ENCODE results near the gene GRM5.

Gene GRM5

DNA sequence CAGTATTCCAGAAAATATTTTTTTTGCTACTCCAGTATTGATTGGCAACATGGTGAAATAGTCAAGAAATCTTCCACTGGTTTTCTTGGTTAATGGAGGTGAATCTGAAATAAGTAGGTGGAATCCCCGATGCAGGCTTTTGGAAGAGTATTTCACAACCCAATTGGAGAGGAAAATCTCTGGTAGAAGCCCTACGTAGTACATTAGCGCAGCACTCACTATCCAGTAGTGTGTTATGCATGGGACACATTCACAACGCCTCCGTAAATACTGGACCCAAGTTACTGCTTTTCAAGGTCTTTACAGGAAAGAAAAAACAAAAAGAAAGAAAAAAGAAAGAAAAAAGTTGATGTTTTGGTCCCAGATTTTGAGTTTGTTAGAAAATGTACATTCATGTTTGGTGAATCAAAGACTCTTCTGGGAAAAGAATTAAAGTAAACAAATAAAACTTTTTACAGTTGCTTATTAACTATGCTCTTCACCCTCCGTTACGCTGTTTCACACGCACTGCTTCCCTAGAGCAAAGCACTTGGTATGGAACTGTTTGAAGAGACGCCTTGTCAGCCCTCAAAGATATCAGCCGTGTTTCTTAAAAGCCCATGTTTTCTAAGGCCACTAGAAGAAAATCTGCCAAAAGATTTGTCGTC, 557.9 kb downstream of the GRM5 start:
- intact Hi-C loops (cut with micrococcal nuclease) = no loop called here
- Mint-ChIP-seq H3K9me3 (no peaks in the 10 kb centered on the region), H3K4me1 (ENCODE audit: low read depth) (peaks cover 26% of the 10 kb centered on the region), H3K27me3 (peaks cover 57% of the 10 kb centered on the region), H3K4me3 (peak overlapping the region; percentile 73), H3K36me3 (ENCODE audit: low read depth) (no peaks in the 10 kb centered on the region), H3K27ac (peak overlapping the region; percentile 60)

DNA sequence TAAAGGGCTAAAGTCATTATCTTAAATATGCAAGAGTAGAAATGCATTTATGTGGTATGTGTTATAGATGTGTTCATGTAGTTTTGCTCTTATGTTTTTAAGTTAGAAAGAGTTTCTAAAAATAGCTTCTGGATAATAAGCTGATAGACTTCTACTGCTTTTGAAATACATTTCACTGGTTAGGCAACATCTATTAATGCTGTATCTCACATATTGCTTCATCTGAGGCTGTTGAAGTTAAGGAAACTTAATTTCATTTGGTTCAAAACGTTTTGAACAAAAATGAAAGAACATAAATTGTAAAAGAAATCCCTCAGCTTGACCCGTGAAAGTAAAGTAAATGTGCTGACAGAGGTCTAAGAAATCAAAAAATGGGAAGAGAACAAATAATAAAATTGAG, 564.2 kb downstream of the GRM5 start:
- Mint-ChIP-seq H3K4me1 (ENCODE audit: low read depth) (peaks cover 11% of the 10 kb centered on the region), H3K36me3 (ENCODE audit: low read depth) (no peaks in the 10 kb centered on the region), H3K9me3 (no peaks in the 10 kb centered on the region), H3K27ac (no peak overlapping the region), H3K4me3 (no peak overlapping the region), H3K27me3 (peaks cover 14% of the 10 kb centered on the region)
- intact Hi-C loops (cut with micrococcal nuclease) = no loop called here

DNA sequence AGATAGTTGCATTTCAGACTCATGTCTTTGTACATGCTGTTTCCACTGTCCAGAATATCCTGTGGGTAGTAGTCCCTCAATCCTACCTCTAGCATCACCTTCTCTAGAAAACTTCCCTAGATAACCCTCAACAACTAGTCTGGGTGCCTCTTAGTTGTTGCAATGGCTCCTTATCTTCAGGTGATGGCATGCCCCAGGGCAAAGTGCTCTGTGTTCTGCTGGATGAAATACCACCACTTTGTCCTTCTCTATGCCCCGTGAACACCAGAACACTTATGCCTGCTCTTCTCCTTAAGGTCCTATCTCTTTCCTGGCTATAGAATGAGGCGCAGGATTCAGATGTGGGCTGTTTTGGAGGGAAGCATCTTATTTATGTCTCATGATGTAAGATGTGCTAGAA, 569.9 kb downstream of the GRM5 start:
- Mint-ChIP-seq H3K36me3 (ENCODE audit: low read depth) (no peaks in the 10 kb centered on the region), H3K9me3 (peaks cover 6% of the 10 kb centered on the region), H3K27me3 (peaks cover under 1% of the 10 kb centered on the region), H3K4me3 (no peak overlapping the region), H3K4me1 (ENCODE audit: low read depth) (peaks cover 15% of the 10 kb centered on the region), H3K27ac (no peak overlapping the region)
- intact Hi-C loops (cut with micrococcal nuclease) = no loop called here

DNA sequence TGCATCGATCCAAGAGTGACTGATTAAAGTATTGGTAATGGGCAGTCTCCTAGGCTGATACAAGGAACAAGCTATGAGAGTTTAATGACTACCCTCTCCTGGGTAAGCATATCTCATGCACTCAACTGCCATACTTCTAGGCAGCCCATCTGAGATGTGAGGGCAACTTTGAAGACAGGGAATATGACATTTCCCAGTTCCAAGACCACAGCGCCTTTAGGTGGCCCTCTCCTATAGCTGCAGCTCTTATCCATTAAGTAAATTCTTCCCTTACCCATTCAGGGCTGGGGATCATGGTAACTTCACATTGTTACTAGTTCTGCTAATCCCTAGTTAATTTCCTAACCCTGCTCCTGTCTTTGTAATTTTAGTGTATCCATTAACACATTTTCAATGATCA, 570.9 kb downstream of the GRM5 start:
- peaks cover 13% of the 10 kb centered on the region for H3K4me1 Mint-ChIP-seq (ENCODE audit: low read depth)
- H3K9me3 Mint-ChIP-seq = peaks cover 15% of the 10 kb centered on the region
- no peaks in the 10 kb centered on the region for H3K36me3 Mint-ChIP-seq (ENCODE audit: low read depth)
- peaks cover 3% of the 10 kb centered on the region for H3K27me3 Mint-ChIP-seq
- intact Hi-C loops (cut with micrococcal nuclease) = no loop called here
- H3K4me3 Mint-ChIP-seq = no peak overlapping the region
- peak overlapping the region; percentile 7 for H3K27ac Mint-ChIP-seq

DNA sequence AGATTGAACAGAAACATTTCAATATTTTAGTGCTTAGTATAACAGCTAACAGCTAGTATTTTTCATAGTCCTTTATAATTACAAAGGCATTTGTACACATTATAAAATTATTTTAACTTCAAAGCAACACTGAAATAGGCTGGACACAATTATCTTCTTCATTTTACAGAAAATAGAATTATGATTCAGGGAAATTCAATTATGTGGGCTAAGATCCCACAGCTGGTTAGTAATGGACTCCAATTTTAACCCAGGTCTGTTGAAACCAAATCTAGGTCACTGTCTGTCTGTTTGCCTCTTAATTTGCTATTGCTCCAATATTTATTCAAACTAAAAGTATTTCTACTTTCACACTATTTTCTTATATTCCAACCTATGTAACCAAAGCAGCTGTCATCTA, 574.1 kb downstream of the GRM5 start:
- intact Hi-C loops (cut with micrococcal nuclease) = no loop called here
- peaks cover 13% of the 10 kb centered on the region for H3K4me1 Mint-ChIP-seq (ENCODE audit: low read depth)
- H3K4me3 Mint-ChIP-seq = no peak overlapping the region
- no peak overlapping the region for H3K27ac Mint-ChIP-seq
- H3K36me3 Mint-ChIP-seq (ENCODE audit: low read depth) = no peaks in the 10 kb centered on the region
- peaks cover 3% of the 10 kb centered on the region for H3K27me3 Mint-ChIP-seq
- peaks cover 15% of the 10 kb centered on the region for H3K9me3 Mint-ChIP-seq

DNA sequence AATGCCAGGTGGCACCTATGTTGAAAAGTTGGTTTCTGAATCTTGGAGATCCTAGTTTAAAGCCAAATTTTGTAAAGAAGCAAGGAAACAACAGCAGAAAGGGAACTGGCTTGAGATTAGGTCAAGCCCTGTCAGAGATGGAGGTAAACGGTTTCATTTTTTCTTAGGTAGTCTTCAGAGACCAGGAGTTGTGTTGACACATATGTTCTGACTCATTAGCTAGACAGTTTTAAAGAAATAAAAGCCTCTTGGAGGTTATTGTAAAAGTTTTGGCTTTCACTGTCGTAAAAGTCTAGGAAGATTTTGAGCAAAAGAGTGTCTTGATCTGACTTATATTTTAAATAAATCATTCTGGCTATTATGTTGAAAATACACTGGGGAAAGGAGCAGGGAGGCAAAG, 576.8 kb downstream of the GRM5 start:
- Mint-ChIP-seq H3K36me3 (ENCODE audit: low read depth) (no peaks in the 10 kb centered on the region), H3K4me1 (ENCODE audit: low read depth) (peaks cover 19% of the 10 kb centered on the region), H3K27ac (no peak overlapping the region), H3K4me3 (no peak overlapping the region), H3K27me3 (peaks cover 7% of the 10 kb centered on the region), H3K9me3 (peaks cover 15% of the 10 kb centered on the region)
- intact Hi-C loops (cut with micrococcal nuclease) = loop anchor here (10.0 kb wide), 1 partner anchor 56 kb away; no protein-coding TSS in a partner anchor

DNA sequence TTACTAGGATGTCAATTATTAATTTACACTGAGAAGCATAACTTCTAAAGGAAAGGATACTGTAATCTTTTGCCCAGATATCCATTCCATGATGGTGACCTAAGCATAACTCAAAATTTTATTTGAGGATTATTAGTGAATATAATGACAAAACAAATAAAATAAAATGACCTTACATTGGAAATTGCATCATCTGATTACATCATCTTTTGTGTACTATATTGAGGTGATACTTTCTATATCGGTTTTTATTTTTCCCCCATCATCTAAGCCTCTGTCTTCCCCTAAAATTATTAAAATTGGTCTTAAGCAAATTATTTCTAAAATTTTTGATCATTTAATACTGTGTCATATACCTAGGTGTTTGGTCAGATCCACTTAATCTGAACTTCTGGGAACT, 578.1 kb downstream of the GRM5 start:
- H3K27ac Mint-ChIP-seq = no peak overlapping the region
- peaks cover 19% of the 10 kb centered on the region for H3K4me1 Mint-ChIP-seq (ENCODE audit: low read depth)
- H3K27me3 Mint-ChIP-seq = peaks cover 7% of the 10 kb centered on the region
- no peak overlapping the region for H3K4me3 Mint-ChIP-seq
- peaks cover 15% of the 10 kb centered on the region for H3K9me3 Mint-ChIP-seq
- intact Hi-C loops (cut with micrococcal nuclease) = loop anchor here (10.0 kb wide), 1 partner anchor 57 kb away; no protein-coding TSS in a partner anchor
- no peaks in the 10 kb centered on the region for H3K36me3 Mint-ChIP-seq (ENCODE audit: low read depth)

DNA sequence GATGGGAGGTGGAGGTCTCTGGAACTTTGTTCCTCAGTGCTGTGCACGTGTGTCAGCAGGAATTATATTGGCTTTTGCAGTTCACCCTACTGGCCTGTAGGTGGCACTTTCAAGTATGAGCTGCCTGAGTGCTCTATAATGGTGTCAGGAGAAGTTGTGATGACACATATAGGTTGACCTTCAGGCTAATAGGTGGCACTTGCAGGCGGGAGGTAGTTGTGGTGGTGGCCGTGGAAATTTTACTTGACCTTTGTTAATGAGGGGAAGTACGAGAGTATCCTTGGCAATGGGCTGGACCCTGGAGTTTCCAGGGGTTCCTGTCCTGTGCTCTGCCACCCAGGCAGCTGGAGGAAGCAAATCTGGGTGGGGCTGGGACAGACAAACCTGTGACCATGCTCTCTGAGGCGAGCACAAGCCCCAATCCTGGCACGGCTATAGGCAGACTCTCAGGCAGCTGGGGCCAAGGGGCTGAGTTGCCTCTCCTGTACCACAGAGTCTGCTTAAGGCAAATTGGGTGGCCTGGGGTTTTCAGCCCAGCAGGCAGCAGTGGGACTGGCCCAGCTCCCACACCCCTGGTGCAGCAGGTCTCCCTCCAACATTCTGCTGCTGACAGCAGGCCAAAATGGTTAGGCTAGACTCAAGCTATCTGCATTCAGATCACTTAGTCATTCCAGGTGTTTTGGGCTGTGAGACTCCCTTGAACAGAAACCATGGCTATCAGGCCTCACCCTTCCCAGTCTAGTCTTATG, 580.7 kb downstream of the GRM5 start:
- no peaks in the 10 kb centered on the region for H3K36me3 Mint-ChIP-seq (ENCODE audit: low read depth)
- H3K4me3 Mint-ChIP-seq = no peak overlapping the region
- peak overlapping the region; percentile 42 for H3K27ac Mint-ChIP-seq
- peaks cover 4% of the 10 kb centered on the region for H3K27me3 Mint-ChIP-seq
- intact Hi-C loops (cut with micrococcal nuclease) = loop anchor here (10.0 kb wide), 1 partner anchor 60 kb away; no protein-coding TSS in a partner anchor
- peaks cover 25% of the 10 kb centered on the region for H3K4me1 Mint-ChIP-seq (ENCODE audit: low read depth)
- H3K9me3 Mint-ChIP-seq = peaks cover 2% of the 10 kb centered on the region

DNA sequence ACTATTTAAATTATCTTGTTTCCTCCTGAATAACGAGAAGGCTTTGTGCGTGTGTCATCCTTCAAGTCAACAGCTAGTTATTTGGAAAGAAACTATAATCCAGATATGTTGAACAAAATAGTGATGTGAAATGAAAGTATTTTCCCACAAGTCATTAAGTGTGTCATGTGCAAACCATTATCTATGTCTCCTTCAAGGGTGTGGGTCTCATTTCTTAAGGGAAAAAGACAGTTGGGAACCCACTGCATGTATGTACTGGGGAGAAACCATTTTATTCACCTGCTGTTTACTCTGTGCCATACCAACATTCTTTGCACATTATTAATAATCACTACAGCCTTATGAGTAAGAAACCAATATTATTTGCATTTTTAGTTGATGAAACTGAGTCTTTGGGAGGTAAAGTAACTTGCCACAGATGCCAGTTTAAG, 582.9 kb downstream of the GRM5 start:
- intact Hi-C loops (cut with micrococcal nuclease) = loop anchor here (10.0 kb wide), 1 partner anchor 62 kb away; no protein-coding TSS in a partner anchor
- no peaks in the 10 kb centered on the region for H3K36me3 Mint-ChIP-seq (ENCODE audit: low read depth)
- H3K9me3 Mint-ChIP-seq = no peaks in the 10 kb centered on the region
- no peak overlapping the region for H3K4me3 Mint-ChIP-seq
- H3K27ac Mint-ChIP-seq = no peak overlapping the region
- peaks cover 30% of the 10 kb centered on the region for H3K4me1 Mint-ChIP-seq (ENCODE audit: low read depth)
- H3K27me3 Mint-ChIP-seq = peaks cover 4% of the 10 kb centered on the region

DNA sequence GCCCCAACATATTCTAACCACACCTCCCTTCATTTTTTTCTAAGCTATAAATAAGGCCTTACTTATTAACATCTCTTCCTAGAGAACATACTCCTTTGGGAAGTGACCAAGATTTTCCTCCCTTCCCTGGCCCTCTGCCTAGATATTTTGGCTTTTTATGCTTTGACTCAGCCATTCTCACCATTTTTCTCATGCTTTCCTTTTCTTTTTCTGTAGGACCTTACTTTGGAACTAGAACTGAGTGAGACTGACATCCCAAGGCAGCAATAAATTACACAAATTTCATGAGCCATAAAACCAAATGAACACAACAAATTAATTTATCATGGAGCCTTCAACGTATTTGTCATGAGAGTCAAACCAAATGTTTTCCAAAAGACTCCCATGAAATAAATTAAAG, 585.6 kb downstream of the GRM5 start:
- H3K9me3 Mint-ChIP-seq = no peaks in the 10 kb centered on the region
- no peak overlapping the region for H3K4me3 Mint-ChIP-seq
- H3K36me3 Mint-ChIP-seq (ENCODE audit: low read depth) = no peaks in the 10 kb centered on the region
- H3K27ac Mint-ChIP-seq = no peak overlapping the region
- intact Hi-C loops (cut with micrococcal nuclease) = loop anchor here (10.0 kb wide), 1 partner anchor 65 kb away; no protein-coding TSS in a partner anchor
- H3K27me3 Mint-ChIP-seq = no peaks in the 10 kb centered on the region
- peaks cover 28% of the 10 kb centered on the region for H3K4me1 Mint-ChIP-seq (ENCODE audit: low read depth)

DNA sequence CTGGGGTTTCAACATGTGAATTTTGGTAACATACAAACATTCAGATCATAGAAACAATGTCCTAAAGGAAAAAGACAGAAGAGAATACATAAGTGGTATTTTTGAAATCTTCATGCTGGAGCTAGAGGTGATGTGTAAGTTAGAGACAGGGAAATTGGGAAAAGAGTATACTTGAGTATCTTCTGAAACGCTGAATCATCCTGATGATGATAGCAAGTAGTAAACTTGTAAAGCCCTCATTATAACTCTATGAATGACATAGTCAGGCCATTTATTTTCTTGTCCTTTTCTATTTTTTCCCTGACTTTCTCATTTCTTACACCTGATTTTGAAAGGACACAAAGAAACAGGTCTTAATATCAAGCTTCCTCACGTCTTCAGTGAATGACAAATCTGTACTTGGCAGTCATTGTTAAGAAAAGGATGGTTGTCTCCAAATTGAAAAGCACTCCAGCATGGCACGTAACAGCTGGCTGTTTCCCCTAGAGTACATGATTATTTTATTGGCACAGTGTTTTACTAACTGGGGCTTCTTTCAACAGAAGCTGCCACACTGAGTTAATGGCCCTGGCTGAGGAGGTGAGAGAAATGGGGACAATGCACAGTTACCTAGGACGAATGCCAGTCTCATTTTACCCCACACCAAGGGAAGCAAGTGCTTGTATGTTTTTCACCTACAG, 587.5 kb downstream of the GRM5 start:
- Mint-ChIP-seq H3K4me3 (no peak overlapping the region), H3K9me3 (no peaks in the 10 kb centered on the region), H3K36me3 (ENCODE audit: low read depth) (no peaks in the 10 kb centered on the region), H3K27ac (no peak overlapping the region), H3K27me3 (no peaks in the 10 kb centered on the region), H3K4me1 (ENCODE audit: low read depth) (peaks cover 34% of the 10 kb centered on the region)
- intact Hi-C loops (cut with micrococcal nuclease) = no loop called here

DNA sequence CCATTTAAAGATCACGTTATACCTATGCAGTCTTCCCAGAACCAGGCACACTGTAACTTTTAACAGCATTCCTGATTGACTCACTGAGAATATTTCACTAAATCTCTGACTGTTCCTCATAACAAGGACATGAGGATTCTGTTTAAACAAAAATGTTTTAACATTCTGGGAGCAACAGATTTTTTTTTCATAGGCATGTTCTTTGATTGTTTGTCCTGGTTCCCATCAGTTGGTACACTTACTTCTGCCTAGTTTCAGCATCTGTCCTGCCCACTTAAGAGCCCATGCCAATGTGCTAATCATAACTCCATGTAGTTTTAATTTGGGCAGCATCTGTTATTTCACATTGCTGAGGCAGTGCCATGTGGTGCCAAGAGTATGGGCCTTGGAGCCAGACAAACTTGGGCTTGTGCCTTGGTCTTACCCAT, 589.8 kb downstream of the GRM5 start:
- no peak overlapping the region for H3K4me3 Mint-ChIP-seq
- intact Hi-C loops (cut with micrococcal nuclease) = no loop called here
- H3K9me3 Mint-ChIP-seq = no peaks in the 10 kb centered on the region
- H3K27ac Mint-ChIP-seq = no peak overlapping the region
- H3K36me3 Mint-ChIP-seq (ENCODE audit: low read depth) = no peaks in the 10 kb centered on the region
- no peaks in the 10 kb centered on the region for H3K27me3 Mint-ChIP-seq
- peaks cover 28% of the 10 kb centered on the region for H3K4me1 Mint-ChIP-seq (ENCODE audit: low read depth)

DNA sequence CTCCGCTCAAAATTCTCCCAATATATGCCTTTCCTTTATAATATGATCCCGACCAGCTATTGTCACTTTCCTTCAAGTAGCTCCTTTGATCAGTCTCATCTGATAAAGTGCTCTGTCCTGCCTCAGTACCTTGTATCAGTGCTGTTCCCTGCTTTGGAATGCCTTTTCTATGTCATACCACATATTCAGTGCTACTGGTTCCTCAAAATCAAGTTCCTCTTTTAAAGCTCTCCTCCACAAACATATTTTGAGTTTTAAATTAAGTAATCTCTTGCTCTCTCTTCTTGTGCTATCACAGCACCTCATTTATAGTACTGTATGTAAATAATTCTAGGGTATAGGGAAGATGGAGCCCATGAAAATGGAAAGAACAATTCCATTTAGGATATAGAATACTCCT, 591.1 kb downstream of the GRM5 start:
- H3K27me3 Mint-ChIP-seq = no peaks in the 10 kb centered on the region

More for the DNA sequence above, 591.1 kb downstream of the GRM5 start:
- Mint-ChIP-seq H3K27ac (peak overlapping the region; percentile 30), H3K4me1 (ENCODE audit: low read depth) (peaks cover 28% of the 10 kb centered on the region), H3K4me3 (no peak overlapping the region), H3K36me3 (ENCODE audit: low read depth) (no peaks in the 10 kb centered on the region), H3K9me3 (no peaks in the 10 kb centered on the region)
- intact Hi-C loops (cut with micrococcal nuclease) = loop anchor here (1.0 kb wide), 1 partner anchor 39 kb away; no protein-coding TSS in a partner anchor
